PC-9 (cell line): ENCODE data around the gene KCNAB3.
"Not testable (repeated sequence)": the region's sequence is repeated elsewhere in the genome, so short reads cannot be mapped to it uniquely, and the experiment has no call there.

Experiments used
- EZH2 ChIP-seq: fragments of 200-600 bp; sonication (generic); IDR thresholded peaks from 2 replicates; pipeline ENCODE4 v1.8.0; 2017; ENCODE audit warnings: antibody characterized with exemption, low read depth
- TF ChIP-seq, protein P1 (sequence below): fragments of 200-600 bp; sonication (generic); conservative IDR thresholded peaks from 2 replicates; pipeline ENCODE4 v1.6.1; 2017; ENCODE audit warnings: mixed run types, antibody characterized with exemption, mild to moderate bottlenecking, moderate library complexity

DNA sequence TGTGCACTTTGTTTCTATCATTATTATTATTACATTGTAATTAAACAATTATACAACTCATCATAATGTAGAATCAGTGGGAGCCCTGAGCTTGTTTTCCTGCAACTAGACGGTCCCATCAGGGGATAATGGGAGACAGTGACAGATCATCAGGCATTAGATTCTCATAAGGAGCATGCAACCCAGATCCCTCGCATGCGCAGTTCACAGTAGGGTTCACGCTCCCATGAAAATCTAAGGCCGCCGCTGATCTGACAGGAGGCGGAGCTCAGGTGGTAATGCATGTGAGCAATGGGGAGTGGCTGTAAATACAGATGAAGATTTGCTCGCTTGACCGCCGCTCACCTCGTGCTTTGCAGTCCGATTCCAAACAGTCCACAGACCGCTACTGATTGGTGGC, 23.6 kb upstream of the KCNAB3 start:
- TF ChIP-seq, protein P1, sequence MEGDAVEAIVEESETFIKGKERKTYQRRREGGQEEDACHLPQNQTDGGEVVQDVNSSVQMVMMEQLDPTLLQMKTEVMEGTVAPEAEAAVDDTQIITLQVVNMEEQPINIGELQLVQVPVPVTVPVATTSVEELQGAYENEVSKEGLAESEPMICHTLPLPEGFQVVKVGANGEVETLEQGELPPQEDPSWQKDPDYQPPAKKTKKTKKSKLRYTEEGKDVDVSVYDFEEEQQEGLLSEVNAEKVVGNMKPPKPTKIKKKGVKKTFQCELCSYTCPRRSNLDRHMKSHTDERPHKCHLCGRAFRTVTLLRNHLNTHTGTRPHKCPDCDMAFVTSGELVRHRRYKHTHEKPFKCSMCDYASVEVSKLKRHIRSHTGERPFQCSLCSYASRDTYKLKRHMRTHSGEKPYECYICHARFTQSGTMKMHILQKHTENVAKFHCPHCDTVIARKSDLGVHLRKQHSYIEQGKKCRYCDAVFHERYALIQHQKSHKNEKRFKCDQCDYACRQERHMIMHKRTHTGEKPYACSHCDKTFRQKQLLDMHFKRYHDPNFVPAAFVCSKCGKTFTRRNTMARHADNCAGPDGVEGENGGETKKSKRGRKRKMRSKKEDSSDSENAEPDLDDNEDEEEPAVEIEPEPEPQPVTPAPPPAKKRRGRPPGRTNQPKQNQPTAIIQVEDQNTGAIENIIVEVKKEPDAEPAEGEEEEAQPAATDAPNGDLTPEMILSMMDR: not testable (repeated sequence)
- not testable (repeated sequence) for TF ChIP-seq EZH2
